HepG2 (cell line): ENCODE data around the gene MAFF. TPM values are rescaled to one million over a fixed set of nuclear protein-coding genes. Genes with fewer than 3 reads are reported as not detected.

Experiments
- CAMTA2 ChIP-seq: sonication (generic); formaldehyde crosslinking; IDR thresholded peaks from 2 replicates; pipeline ENCODE4 v1.4.0; 2020; ENCODE audit warnings: mild to moderate bottlenecking, missing genetic modification reagents, borderline replicate concordance
- FOXK1 ChIP-seq: sonication (generic); formaldehyde crosslinking; IDR thresholded peaks from 2 replicates; pipeline ENCODE4 v1.4.0; 2020; ENCODE audit warnings: low read depth, missing genetic modification reagents, borderline replicate concordance
- GABPB1 ChIP-seq: IDR thresholded peaks from 2 replicates; pipeline ENCODE4 v1.6.1; 2016; ENCODE audit warnings: mild to moderate bottlenecking, missing genetic modification reagents, moderate library complexity, missing compliant biosample characterization
- IKZF1 ChIP-seq: fragments of 450-650 bp; IDR thresholded peaks from 2 replicates; pipeline ENCODE4 v1.7.1; 2016
- MAFK ChIP-seq, 2 experiments: IDR thresholded peaks in 1 of 2; conservative IDR thresholded peaks in 1 of 2; 2 replicates each; pipeline ENCODE4 v1.6.1; 2011; ENCODE audit warnings: improper control_type of control experiment in 2 of 2, low read length in 2 of 2
- POLR2AphosphoS5 ChIP-seq: IDR thresholded peaks from 2 replicates; pipeline ENCODE4 v1.6.1; 2012; ENCODE audit warnings: low read depth, low read length
- RARA ChIP-seq: IDR thresholded peaks from 2 replicates; pipeline ENCODE4 v1.6.1; 2016; ENCODE audit warnings: missing genetic modification reagents, missing compliant biosample characterization
- SNRNP70 ChIP-seq: fragments of 200-400 bp; formaldehyde crosslinking; IDR thresholded peaks from 2 replicates; pipeline ENCODE4 v1.6.1; 2017; ENCODE audit warnings: mild to moderate bottlenecking, low read depth, low read length, moderate library complexity
- SP5 ChIP-seq: IDR thresholded peaks from 2 replicates; pipeline ENCODE4 v1.6.1; 2016; ENCODE audit warnings: low read depth, borderline replicate concordance
- SRSF9 ChIP-seq: fragments of 200-400 bp; formaldehyde crosslinking; IDR thresholded peaks from 2 replicates; pipeline ENCODE4 v1.6.1; 2018; ENCODE audit warnings: borderline replicate concordance, mild to moderate bottlenecking, low read depth, low read length; ENCODE audit not compliant: insufficient read depth, poor library complexity, severe bottlenecking
- TFE3 ChIP-seq: IDR thresholded peaks from 2 replicates; pipeline ENCODE4 v1.6.1; 2016
- YEATS2 ChIP-seq: sonication (generic); formaldehyde crosslinking; IDR thresholded peaks from 2 replicates; pipeline ENCODE4 v1.4.0; 2020; ENCODE audit warnings: missing genetic modification reagents, borderline replicate concordance
- ZFP37 ChIP-seq: sonication (generic); formaldehyde crosslinking; IDR thresholded peaks from 2 replicates; pipeline ENCODE4 v1.4.0; 2020; ENCODE audit warnings: missing genetic modification reagents, borderline replicate concordance
- ZFX ChIP-seq: sonication (generic); formaldehyde crosslinking; IDR thresholded peaks from 2 replicates; pipeline ENCODE4 v1.4.0; 2020; ENCODE audit warnings: mild to moderate bottlenecking, low read depth, missing genetic modification reagents, moderate library complexity
- ZNF556 ChIP-seq: sonication (generic); formaldehyde crosslinking; IDR thresholded peaks from 2 replicates; pipeline ENCODE4 v1.4.0; 2020; ENCODE audit warnings: mild to moderate bottlenecking, missing genetic modification reagents, borderline replicate concordance
- ZNF598 ChIP-seq: sonication (generic); formaldehyde crosslinking; IDR thresholded peaks from 2 replicates; pipeline ENCODE4 v1.5.1; 2020; ENCODE audit warnings: mild to moderate bottlenecking, missing genetic modification reagents, borderline replicate concordance
- ZNF883 ChIP-seq: sonication (generic); formaldehyde crosslinking; IDR thresholded peaks from 2 replicates; pipeline ENCODE4 v1.5.1; 2020; ENCODE audit warnings: mild to moderate bottlenecking, missing genetic modification reagents; ENCODE audit errors: not compliant biosample characterization
- polyA plus RNA-seq, 8 experiments: library from polyadenylated mRNA; depleted of rRNA in 3 of 8; stranded (reverse) in 7 of 8; unstranded in 1 of 8; fragments of >200 nt; fragmentation: Illumina TruSeq in 4 of 8; extraction: Trizol in 4 of 8; gene quantifications; 2 replicates each; pipeline versions ENCODE4 v1.2.1 to v1.2.3, GENCODE V29; 2011 to 2016; ENCODE audit warnings: low read depth in 4 of 8, missing spikeins in 1 of 8, mixed read lengths in 1 of 8; ENCODE audit not compliant: insufficient read depth in 1 of 8
- total RNA-seq, 5 experiments: library from RNA; depleted of rRNA; stranded (reverse); fragments of >200 nt; fragmentation: Illumina TruSeq; extraction: Trizol; gene quantifications; 2 replicates each; pipeline ENCODE4 v1.2.3, GENCODE V29; 2016; ENCODE audit warnings: low read depth in 1 of 5
- TF ChIP-seq, protein P1 (sequence below), 2 experiments: sonication (generic) in 1 of 2; formaldehyde crosslinking in 1 of 2; IDR thresholded peaks; 2 replicates each; pipeline versions ENCODE4 v1.6.1 to v1.9.0; 2014 to 2022; ENCODE audit warnings: antibody characterized with exemption in 1 of 2, borderline replicate concordance in 1 of 2, inconsistent platforms in 1 of 2, low read depth in 1 of 2, missing genetic modification reagents in 1 of 2
- TF ChIP-seq, protein P2 (sequence below): sonication (generic); formaldehyde crosslinking; IDR thresholded peaks from 2 replicates; pipeline ENCODE4 v1.4.0; 2020; ENCODE audit warnings: missing genetic modification reagents

MAFF gene
- total and polyA plus RNA-seq, 2 of the 13 experiments (the other 11 are each of a cell fraction or from before 2014, with no cell fraction given) = 5.4 to 14.3 TPM

- TF ChIP-seq, protein P1, sequence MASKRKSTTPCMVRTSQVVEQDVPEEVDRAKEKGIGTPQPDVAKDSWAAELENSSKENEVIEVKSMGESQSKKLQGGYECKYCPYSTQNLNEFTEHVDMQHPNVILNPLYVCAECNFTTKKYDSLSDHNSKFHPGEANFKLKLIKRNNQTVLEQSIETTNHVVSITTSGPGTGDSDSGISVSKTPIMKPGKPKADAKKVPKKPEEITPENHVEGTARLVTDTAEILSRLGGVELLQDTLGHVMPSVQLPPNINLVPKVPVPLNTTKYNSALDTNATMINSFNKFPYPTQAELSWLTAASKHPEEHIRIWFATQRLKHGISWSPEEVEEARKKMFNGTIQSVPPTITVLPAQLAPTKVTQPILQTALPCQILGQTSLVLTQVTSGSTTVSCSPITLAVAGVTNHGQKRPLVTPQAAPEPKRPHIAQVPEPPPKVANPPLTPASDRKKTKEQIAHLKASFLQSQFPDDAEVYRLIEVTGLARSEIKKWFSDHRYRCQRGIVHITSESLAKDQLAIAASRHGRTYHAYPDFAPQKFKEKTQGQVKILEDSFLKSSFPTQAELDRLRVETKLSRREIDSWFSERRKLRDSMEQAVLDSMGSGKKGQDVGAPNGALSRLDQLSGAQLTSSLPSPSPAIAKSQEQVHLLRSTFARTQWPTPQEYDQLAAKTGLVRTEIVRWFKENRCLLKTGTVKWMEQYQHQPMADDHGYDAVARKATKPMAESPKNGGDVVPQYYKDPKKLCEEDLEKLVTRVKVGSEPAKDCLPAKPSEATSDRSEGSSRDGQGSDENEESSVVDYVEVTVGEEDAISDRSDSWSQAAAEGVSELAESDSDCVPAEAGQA (IDR thresholded peaks at IDR 0.05; ENCODE audit: low read depth) = no peak
- TF ChIP-seq, protein P1 (CRISPR knock-in tag; IDR thresholded peaks at IDR 0.05; ENCODE audit: borderline replicate concordance) = no peak
- TF ChIP-seq, protein P2, sequence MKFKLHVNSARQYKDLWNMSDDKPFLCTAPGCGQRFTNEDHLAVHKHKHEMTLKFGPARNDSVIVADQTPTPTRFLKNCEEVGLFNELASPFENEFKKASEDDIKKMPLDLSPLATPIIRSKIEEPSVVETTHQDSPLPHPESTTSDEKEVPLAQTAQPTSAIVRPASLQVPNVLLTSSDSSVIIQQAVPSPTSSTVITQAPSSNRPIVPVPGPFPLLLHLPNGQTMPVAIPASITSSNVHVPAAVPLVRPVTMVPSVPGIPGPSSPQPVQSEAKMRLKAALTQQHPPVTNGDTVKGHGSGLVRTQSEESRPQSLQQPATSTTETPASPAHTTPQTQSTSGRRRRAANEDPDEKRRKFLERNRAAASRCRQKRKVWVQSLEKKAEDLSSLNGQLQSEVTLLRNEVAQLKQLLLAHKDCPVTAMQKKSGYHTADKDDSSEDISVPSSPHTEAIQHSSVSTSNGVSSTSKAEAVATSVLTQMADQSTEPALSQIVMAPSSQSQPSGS = peak; percentile 88
- TF ChIP-seq ZNF598 (CRISPR knock-in tag) (peak; percentile 72; the same call in 1 of the 2 replicates), GABPB1 (CRISPR knock-in tag) (peak; percentile 68), CAMTA2 (CRISPR knock-in tag) (no peak), RARA (CRISPR knock-in tag) (no peak), IKZF1 (no peak), TFE3 (CRISPR knock-in tag) (peak; percentile 62), SP5 (CRISPR knock-in tag) (0 out of 2 replicates have a peak, but pooled peaks have one; percentile 59), YEATS2 (CRISPR knock-in tag) (peak; percentile 67; the same call in 1 of the 2 replicates), ZNF883 (no peak), FOXK1 (0 out of 2 replicates have a peak, but pooled peaks have one; percentile 65), SRSF9 (no peak), POLR2AphosphoS5 (no peak), ZNF556 (CRISPR knock-in tag) (peak; percentile 20; the same call in 1 of the 2 replicates), MAFK (conservative IDR thresholded peaks at IDR 0.05 in 1 of 2, IDR thresholded peaks at IDR 0.05 in 1 of 2; ENCODE audit: low read length in 2 of 2) (peak; percentile 79), ZFP37 (CRISPR knock-in tag) (peak; percentile 69), ZFX (CRISPR knock-in tag) (peak; percentile 83), SNRNP70 (no peak)
Measured at GRCh38 chr22:38218661-38219622, 17.1 kb downstream of the MAFF start (continued).
